KMS-11 (cell line): Measurements from ENCODE around the gene TLK1.

Experiments
- H2AFZ ChIP-seq: fragments of 200-600 bp; sonication (generic); 2 replicates; pipeline ENCODE4 v1.6.1; 2016; ENCODE audit warnings: antibody characterized with exemption, mixed run types, low read depth
- H3K27ac ChIP-seq: fragments of 200-600 bp; sonication (generic); 2 replicates; pipeline ENCODE4 v1.6.1; 2016; ENCODE audit warnings: mild to moderate bottlenecking, mixed run types
- H3K27me3 ChIP-seq: fragments of 200-600 bp; sonication (generic); 2 replicates; pipeline ENCODE4 v1.6.1; 2017; ENCODE audit warnings: mild to moderate bottlenecking, low read depth, mixed run types, moderate library complexity; ENCODE audit not compliant: insufficient read depth
- H3K36me3 ChIP-seq: fragments of 200-600 bp; sonication (generic); 2 replicates; pipeline ENCODE4 v1.6.1; 2017; ENCODE audit warnings: mild to moderate bottlenecking, mixed run types; ENCODE audit not compliant: insufficient read depth
- H3K4me1 ChIP-seq: fragments of 200-600 bp; sonication (generic); 2 replicates; pipeline ENCODE4 v1.6.1; 2016; ENCODE audit warnings: mild to moderate bottlenecking, low read depth, mixed run types; ENCODE audit not compliant: poor library complexity, severe bottlenecking
- H3K4me2 ChIP-seq: fragments of 200-600 bp; sonication (generic); 2 replicates; pipeline ENCODE4 v1.7.0; 2016; ENCODE audit warnings: mild to moderate bottlenecking, mixed run types
- H3K4me3 ChIP-seq: fragments of 200-600 bp; sonication (generic); IDR thresholded peaks from 2 replicates; pipeline ENCODE4 v1.6.1; 2017; ENCODE audit warnings: low read depth, low read length, mixed read lengths; ENCODE audit not compliant: insufficient read depth
- H3K79me2 ChIP-seq: fragments of 200-600 bp; sonication (generic); 2 replicates; pipeline ENCODE4 v1.6.1; 2016; ENCODE audit warnings: low read depth, mixed run types; ENCODE audit not compliant: insufficient read depth
- H3K9ac ChIP-seq: fragments of 200-600 bp; sonication (generic); 2 replicates; pipeline ENCODE4 v1.6.1; 2016; ENCODE audit warnings: mild to moderate bottlenecking, mixed run types
- H4K20me1 ChIP-seq: fragments of 200-600 bp; sonication (generic); 2 replicates; pipeline ENCODE4 v1.6.1; 2016; ENCODE audit warnings: mild to moderate bottlenecking, mixed run types; ENCODE audit not compliant: insufficient read depth
- CTCF ChIP-seq: fragments of 200-600 bp; sonication (generic); conservative IDR thresholded peaks from 2 replicates; pipeline ENCODE4 v1.6.1; 2017; ENCODE audit warnings: low read depth, mild to moderate bottlenecking, antibody characterized with exemption, low read length, moderate library complexity, mixed read lengths

TLK1 gene

GRCh38 chr2:171160119-171160955 lies at the start of gene TLK1:
TSS of gene TLK1 (minus strand) at chr2:171160893. CDS start at chr2:171160428, 465 bp downstream.
- Histone ChIP-seq H3K4me1 (peaks cover 37% of the 10 kb centered on the region), H3K9ac (peak within 1 kb of the TSS; percentile 96), H3K27ac (peak within 1 kb of the TSS; percentile 98), H3K27me3 (no peaks in the 10 kb centered on the region), H3K4me3 (peak within 1 kb of the TSS; percentile 88), H3K79me2 (peaks cover 45% of the 10 kb centered on the region), H3K36me3 (no peaks in the 10 kb centered on the region), H4K20me1 (peaks cover 34% of the 10 kb centered on the region), H3K4me2 (peak within 1 kb of the TSS; percentile 82), H2AFZ (peak within 1 kb of the TSS; percentile 85)
- no peak for TF ChIP-seq CTCF

- no peak overlapping the region for H2AFZ ChIP-seq
- H3K36me3 ChIP-seq = no peaks in the 10 kb centered on the region
- TF ChIP-seq CTCF = no peak
- no peak overlapping the region for H3K27ac ChIP-seq
- no peak overlapping the region for H3K9ac ChIP-seq
- no peaks in the 10 kb centered on the region for H3K4me1 ChIP-seq
- no peaks in the 10 kb centered on the region for H3K27me3 ChIP-seq
- no peak overlapping the region for H3K4me2 ChIP-seq
- no peaks in the 10 kb centered on the region for H4K20me1 ChIP-seq
- no peak overlapping the region for H3K4me3 ChIP-seq
- no peaks in the 10 kb centered on the region for H3K79me2 ChIP-seq
These were observed 49.6 kb upstream of the TLK1 start for GRCh38 chr2:171210216-171210863.

DNA sequence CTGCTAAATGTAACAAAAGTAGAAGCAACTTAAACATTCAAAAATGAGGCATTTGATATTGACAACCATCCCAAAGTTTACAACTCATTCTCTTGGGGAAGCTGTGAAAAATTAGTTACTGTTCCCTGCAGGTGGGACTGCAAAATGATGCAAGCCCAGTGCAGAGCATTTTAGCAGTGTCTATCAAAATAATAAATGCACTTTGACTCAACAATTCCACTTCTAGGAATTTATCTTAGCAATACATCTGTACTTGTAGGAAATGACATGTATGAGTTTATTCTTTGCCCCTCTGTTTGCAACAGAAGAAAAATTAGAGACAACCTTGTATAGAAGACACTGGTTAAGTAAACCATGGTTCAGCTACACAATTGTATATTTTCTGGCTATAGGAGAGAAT lies 48.0 kb upstream of the TLK1 start:
- no peaks in the 10 kb centered on the region for H3K36me3 ChIP-seq
- no peak overlapping the region for H2AFZ ChIP-seq
- no peak overlapping the region for H3K9ac ChIP-seq
- no peaks in the 10 kb centered on the region for H3K27me3 ChIP-seq
- no peak overlapping the region for H3K4me2 ChIP-seq
- H3K4me1 ChIP-seq = no peaks in the 10 kb centered on the region
- no peak for TF ChIP-seq CTCF
- no peaks in the 10 kb centered on the region for H3K79me2 ChIP-seq
- no peak overlapping the region for H3K27ac ChIP-seq
- no peaks in the 10 kb centered on the region for H4K20me1 ChIP-seq
- no peak overlapping the region for H3K4me3 ChIP-seq

- TF ChIP-seq CTCF = no peak
- no peaks in the 10 kb centered on the region for H3K36me3 ChIP-seq
- no peak overlapping the region for H3K4me2 ChIP-seq
- no peaks in the 10 kb centered on the region for H4K20me1 ChIP-seq
- H3K4me1 ChIP-seq = no peaks in the 10 kb centered on the region
- H3K9ac ChIP-seq = no peak overlapping the region
- H3K27ac ChIP-seq = no peak overlapping the region
- no peak overlapping the region for H3K4me3 ChIP-seq
- no peaks in the 10 kb centered on the region for H3K79me2 ChIP-seq
- H2AFZ ChIP-seq = no peak overlapping the region
- H3K27me3 ChIP-seq = no peaks in the 10 kb centered on the region
These were observed 45.9 kb upstream of the TLK1 start for GRCh38 chr2:171206422-171207115.
